Keratinocyte (primary cell): ENCODE results near the gene TEKTIP1. TPM values are rescaled to one million over a fixed set of nuclear protein-coding genes. Genes with fewer than 3 reads are reported as not detected.

ENCODE experiments used
- DNase-seq: peaks from one replicate; pipeline ENCODE4 v3.0.0-alpha.2; 2011; ENCODE audit warnings: low read depth, missing footprints, low spot score
- FAIRE-seq: peaks from 2 replicates; lab custom pipeline; 2011; peaks lifted over from hg19 to GRCh38; lab: Jason Lieb, UNC
- H2AFZ ChIP-seq: 2 replicates; pipeline ENCODE4 v1.6.0; 2012; ENCODE audit warnings: low read length, control low read depth, inconsistent platforms; ENCODE audit not compliant: control insufficient read depth
- H3K27ac ChIP-seq: 2 replicates; pipeline ENCODE4 v1.5.1; 2011; ENCODE audit warnings: low read length; ENCODE audit not compliant: control insufficient read depth, insufficient read depth
- H3K27me3 ChIP-seq: 3 replicates; pipeline ENCODE4 v1.6.0; 2011; ENCODE audit warnings: low read length; ENCODE audit not compliant: control insufficient read depth, insufficient read depth; ENCODE audit errors: extremely low read depth
- H3K36me3 ChIP-seq, 2 experiments: 2 replicates in 1 of 2; 3 replicates in 1 of 2; pipeline ENCODE4 v1.5.1; 2011; ENCODE audit warnings: low read length in 2 of 2, mild to moderate bottlenecking in 1 of 2; ENCODE audit not compliant: control insufficient read depth in 2 of 2, insufficient read depth in 2 of 2; ENCODE audit errors: extremely low read depth in 1 of 2
- H3K4me1 ChIP-seq: 3 replicates; pipeline ENCODE4 v1.5.1; 2011; ENCODE audit warnings: low read length; ENCODE audit not compliant: control insufficient read depth, insufficient read depth; ENCODE audit errors: extremely low read depth
- H3K4me2 ChIP-seq: 3 replicates; pipeline ENCODE4 v1.6.0; 2011; ENCODE audit warnings: low read depth, low read length; ENCODE audit not compliant: control insufficient read depth, insufficient read depth; ENCODE audit errors: extremely low read depth
- H3K4me3 ChIP-seq, 3 experiments: fragments of 200-600 bp in 1 of 3; sonication (generic) in 1 of 3; 2 replicates in 2 of 3; 3 replicates in 1 of 3; pipeline ENCODE4 v1.5.1; 2011 to 2016; ENCODE audit warnings: low read length in 3 of 3, mild to moderate bottlenecking in 3 of 3, control low read depth in 2 of 3, inconsistent platforms in 1 of 3, low read depth in 1 of 3, mixed read lengths in 1 of 3, mixed run types in 1 of 3, moderate library complexity in 1 of 3; ENCODE audit not compliant: control insufficient read depth in 2 of 3, insufficient read depth in 2 of 3; ENCODE audit errors: extremely low read depth in 1 of 3
- H3K79me2 ChIP-seq: 2 replicates; pipeline ENCODE4 v1.6.0; 2012; ENCODE audit warnings: low read length; ENCODE audit not compliant: control insufficient read depth, insufficient read depth
- H3K9ac ChIP-seq: 3 replicates; pipeline ENCODE4 v1.6.0; 2011; ENCODE audit warnings: low read length; ENCODE audit not compliant: control insufficient read depth, insufficient read depth; ENCODE audit errors: extremely low read depth
- H3K9me1 ChIP-seq: 3 replicates; pipeline ENCODE4 v1.6.0; 2011; ENCODE audit warnings: low read length; ENCODE audit not compliant: control insufficient read depth, insufficient read depth; ENCODE audit errors: extremely low read depth
- H3K9me3 ChIP-seq: 2 replicates; pipeline ENCODE4 v1.5.1; 2012; ENCODE audit warnings: low read depth, low read length; ENCODE audit not compliant: control insufficient read depth
- H4K20me1 ChIP-seq: 3 replicates; pipeline ENCODE4 v1.6.0; 2011; ENCODE audit warnings: low read length; ENCODE audit not compliant: control insufficient read depth, insufficient read depth; ENCODE audit errors: extremely low read depth
- CTCF ChIP-seq, 3 experiments: IDR thresholded peaks in 1 of 3; conservative IDR thresholded peaks in 1 of 3; optimal IDR thresholded peaks in 1 of 3; 2 replicates in 2 of 3; 3 replicates in 1 of 3; pipeline versions ENCODE3 to v1.5.1; 2011; ENCODE audit warnings: low read length in 3 of 3, mild to moderate bottlenecking in 3 of 3, moderate library complexity in 2 of 3, control low read depth in 1 of 3, inconsistent platforms in 1 of 3; ENCODE audit not compliant: insufficient read depth in 2 of 3; ENCODE audit errors: extremely low read depth in 1 of 3
- EZH2 ChIP-seq: IDR thresholded peaks from one replicate; pipeline ENCODE4 v1.6.1; 2012; ENCODE audit warnings: inconsistent platforms, mild to moderate bottlenecking, low read length, moderate library complexity
- dilution Hi-C: fragments of 300-500 bp; cut with MboI; formaldehyde crosslinking; loops from one replicate; pipeline ENCODE4 v1.7.0; 2020; ENCODE audit warnings: low sequenced_read_pairs; ENCODE audit not compliant: extremely low pct_ligation_motif_present
- polyA plus RNA-seq, 5 experiments: library from polyadenylated mRNA; depleted of rRNA in 3 of 5; stranded (reverse) in 3 of 5; stranded (forward) in 1 of 5; unstranded in 1 of 5; fragments of >200 nt; gene quantifications; 1 replicate in 1 of 5; 2 replicates in 3 of 5; 3 replicates in 1 of 5; pipeline versions ENCODE4 v1.2.1 to v1.2.3, GENCODE V29; 2011 to 2012; ENCODE audit warnings: missing spikeins in 2 of 5, low read depth in 1 of 5, low replicate concordance in 1 of 5

Gene TEKTIP1
- polyA plus RNA-seq, 1 donor (not counting 4 experiments of a cell fraction or from before 2014, with no cell fraction given) = not detected

GRCh38 chr19:3535563-3535965 lies 3.4 kb upstream of the TEKTIP1 start:
- no peak for FAIRE-seq
- dilution Hi-C loops = no loop called here
- TF ChIP-seq CTCF (optimal IDR thresholded peaks at IDR 0.05 in 1 of 3, IDR thresholded peaks at IDR 0.05 in 1 of 3, conservative IDR thresholded peaks at IDR 0.05 in 1 of 3; ENCODE audit: extremely low read depth in 1 of 3, insufficient read depth in 2 of 3, low read length in 3 of 3) = no peak
- TF ChIP-seq EZH2 = no peak
- no peaks in the 10 kb centered on the region for H3K9me1 ChIP-seq
- no peak overlapping the region for H3K4me2 ChIP-seq
- no peak overlapping the region for H2AFZ ChIP-seq
- no peaks in the 10 kb centered on the region for H3K9me3 ChIP-seq
- H3K79me2 ChIP-seq = no peaks in the 10 kb centered on the region
- no peak overlapping the region for H3K27ac ChIP-seq
- H3K36me3 ChIP-seq = peaks cover 11 to 25% of the 10 kb centered on the region in 2 experiments
- no peak overlapping the region for H3K4me3 ChIP-seq
- no peak overlapping the region for H3K9ac ChIP-seq
- H4K20me1 ChIP-seq = peaks cover 2% of the 10 kb centered on the region
- DNase-seq = no peak
- no peaks in the 10 kb centered on the region for H3K4me1 ChIP-seq
- H3K27me3 ChIP-seq = no peaks in the 10 kb centered on the region

- dilution Hi-C loops = no loop called here
- Histone ChIP-seq H3K27ac (no peak overlapping the region), H3K36me3 (peaks cover 11 to 24% of the 10 kb centered on the region in 2 experiments)
Measured at GRCh38 chr19:3535981-3536380, 3.0 kb upstream of the TEKTIP1 start.

More at GRCh38 chr19:3535981-3536380, 3.0 kb upstream of the TEKTIP1 start:
- Histone ChIP-seq H3K4me3 (no peak overlapping the region), H3K9me1 (no peaks in the 10 kb centered on the region), H2AFZ (no peak overlapping the region), H3K9me3 (no peaks in the 10 kb centered on the region), H3K79me2 (no peaks in the 10 kb centered on the region), H3K9ac (no peak overlapping the region), H4K20me1 (peaks cover 2% of the 10 kb centered on the region), H3K27me3 (no peaks in the 10 kb centered on the region), H3K4me1 (no peaks in the 10 kb centered on the region), H3K4me2 (no peak overlapping the region)
- no peak for DNase-seq
- TF ChIP-seq EZH2 (no peak), CTCF (optimal IDR thresholded peaks at IDR 0.05 in 1 of 3, IDR thresholded peaks at IDR 0.05 in 1 of 3, conservative IDR thresholded peaks at IDR 0.05 in 1 of 3; ENCODE audit: extremely low read depth in 1 of 3, insufficient read depth in 2 of 3, low read length in 3 of 3) (no peak)
- FAIRE-seq = no peak
